PC-3 (cell line): ENCODE results near the gene ACOXL. TPM values are rescaled to one million over a fixed set of nuclear protein-coding genes. Genes with fewer than 3 reads are reported as not detected.

Experiments
- ATAC-seq: fragments of 200-7000 bp; cut with Tn5 transposase; 2 replicates; pipeline ENCODE4 v1.9.1; 2020; ENCODE audit warnings: mild to moderate bottlenecking, moderate library complexity
- BruUV-seq: library from RNA; stranded (reverse); fragments of 400-500 nt; replicated peaks from 2 replicates; lab custom pipeline; 2021; lab: Mats Ljungman, UMichigan
- CTCF ChIA-PET: fragments of 300-600 bp; sonication (Branson Sonifier 250); formaldehyde crosslinking; loops from one replicate; lab custom pipeline; 2022; ENCODE audit warnings: antibody characterized with exemption; lab: Charles Lee
- POLR2A ChIA-PET: fragments of 300-600 bp; sonication (Branson Sonifier 250); formaldehyde crosslinking; loops from one replicate; lab custom pipeline; 2022; ENCODE audit warnings: antibody characterized with exemption; ENCODE audit not compliant: unreplicated experiment; lab: Charles Lee
- DNase-seq: peaks from one replicate; pipeline ENCODE4 v3.0.0-alpha.2; 2015
- H2AFZ ChIP-seq: fragments of 300-600 bp; sonication (generic); 2 replicates; pipeline ENCODE4 v1.6.0; 2016; ENCODE audit warnings: antibody characterized with exemption, low read length
- H3F3A ChIP-seq: fragments of 300-600 bp; sonication (generic); one replicate; pipeline ENCODE4 v1.6.0; 2017; ENCODE audit warnings: antibody characterized with exemption, low read length, control low read depth, mild to moderate bottlenecking; ENCODE audit not compliant: unreplicated experiment
- H3K27ac ChIP-seq: fragments of 300-600 bp; sonication (generic); 2 replicates; pipeline ENCODE4 v1.5.1; 2016; ENCODE audit warnings: mild to moderate bottlenecking, low read length
- H3K27me3 ChIP-seq: fragments of 300-600 bp; sonication (generic); 2 replicates; pipeline ENCODE4 v1.6.1; 2016; ENCODE audit warnings: low read length, mixed read lengths
- H3K36me3 ChIP-seq: fragments of 300-600 bp; sonication (generic); 2 replicates; pipeline ENCODE4 v1.6.1; 2016; ENCODE audit warnings: low read depth, mixed run types, low read length, mixed read lengths
- H3K4me1 ChIP-seq: fragments of 300-600 bp; sonication (generic); 2 replicates; pipeline ENCODE4 v1.5.1; 2016; ENCODE audit warnings: low read length; ENCODE audit not compliant: insufficient read depth
- H3K4me2 ChIP-seq: fragments of 300-600 bp; sonication (generic); 2 replicates; pipeline ENCODE4 v1.6.0; 2016; ENCODE audit warnings: low read length
- H3K4me3 ChIP-seq: fragments of 300-600 bp; sonication (generic); 2 replicates; pipeline ENCODE4 v1.5.1; 2016; ENCODE audit warnings: mild to moderate bottlenecking, low read length, mixed read lengths
- H3K79me2 ChIP-seq: fragments of 300-600 bp; sonication (generic); 2 replicates; pipeline ENCODE4 v1.6.1; 2017; ENCODE audit warnings: low read length, mixed read lengths
- H3K9ac ChIP-seq: fragments of 300-600 bp; sonication (generic); 2 replicates; pipeline ENCODE4 v1.6.0; 2016; ENCODE audit warnings: mild to moderate bottlenecking, low read length
- H3K9me2 ChIP-seq: fragments of 300-600 bp; sonication (generic); replicated peaks from 2 replicates; pipeline ENCODE4 v1.6.1; 2016; ENCODE audit warnings: mixed run types, low read length, mixed read lengths
- H3K9me3 ChIP-seq: fragments of 300-600 bp; sonication (generic); 2 replicates; pipeline ENCODE4 v1.6.1; 2016; ENCODE audit warnings: low read length, mixed read lengths
- H4K20me1 ChIP-seq: fragments of 300-600 bp; sonication (generic); 2 replicates; pipeline ENCODE4 v1.6.1; 2016; ENCODE audit warnings: low read length, mixed read lengths
- CTCF ChIP-seq: fragments of 300-600 bp; sonication (generic); conservative IDR thresholded peaks from 2 replicates; pipeline ENCODE4 v1.5.1; 2017; ENCODE audit warnings: antibody characterized with exemption, low read depth, mild to moderate bottlenecking, low read length
- EZH2 ChIP-seq: fragments of 300-600 bp; sonication (generic); IDR thresholded peaks from one replicate; pipeline ENCODE4 v1.6.1; 2017; ENCODE audit warnings: antibody characterized with exemption, mild to moderate bottlenecking, low read length; ENCODE audit not compliant: unreplicated experiment
- EZH2phosphoT487 ChIP-seq: fragments of 300-600 bp; sonication (generic); IDR thresholded peaks from 2 replicates; pipeline ENCODE4 v1.6.1; 2018; ENCODE audit warnings: mild to moderate bottlenecking, antibody characterized with exemption, low read length, borderline replicate concordance
- intact Hi-C: fragments of 100-400 bp; cut with micrococcal nuclease; formaldehyde crosslinking; loops from 2 replicates; pipeline ENCODE4 v1.9.0; 2023
- total RNA-seq: library from RNA; depleted of rRNA; stranded (reverse); fragments of >200 nt; gene quantifications from 2 replicates; pipeline ENCODE4 v1.2.3, GENCODE V29; 2014

Gene ACOXL
- total RNA-seq, 1 experiment from 2014 or later, result 16.3 TPM

GRCh38 chr2:110812726-110813645 lies 80.6 kb downstream of the ACOXL start:
- no peak overlapping the region for H2AFZ ChIP-seq
- CTCF ChIA-PET, result interaction anchor here (0.5 to 1.2 kb wide), 2 partner anchors 12 to 320 kb away, joined by 3 to 7 read pairs; no protein-coding TSS in a partner anchor
- no peak overlapping the region for H3K9ac ChIP-seq
- H3K9me2 ChIP-seq, result no peaks in the 10 kb centered on the region
- no peaks in the 10 kb centered on the region for H4K20me1 ChIP-seq
- no peaks in the 10 kb centered on the region for H3K27me3 ChIP-seq
- TF ChIP-seq EZH2 (no peak), EZH2phosphoT487 (no peak), CTCF (no peak)
- no peak overlapping the region for H3K4me2 ChIP-seq
- BruUV-seq, result no TSS peak
- peaks cover 2% of the 10 kb centered on the region; the same call in 1 of the 2 replicates for H3K4me1 ChIP-seq
- ATAC-seq, result no peak
- no peak overlapping the region for H3K27ac ChIP-seq
- intact Hi-C loops, result loop anchor here (5.0 kb wide), 1 partner anchor 224 kb away; no protein-coding TSS in a partner anchor
- H3K9me3 ChIP-seq, result no peaks in the 10 kb centered on the region
- no peaks in the 10 kb centered on the region for H3K79me2 ChIP-seq
- POLR2A ChIA-PET, result no interaction called here
- H3K4me3 ChIP-seq, result no peak overlapping the region
- no peaks in the 10 kb centered on the region; the same call in none of the 2 replicates for H3K36me3 ChIP-seq
- DNase-seq, result no peak
- H3F3A ChIP-seq, result no peaks in the 10 kb centered on the region

- Histone ChIP-seq H3F3A (no peaks in the 10 kb centered on the region), H3K9ac (no peak overlapping the region), H3K9me3 (no peaks in the 10 kb centered on the region), H3K4me2 (no peak overlapping the region), H3K79me2 (no peaks in the 10 kb centered on the region), H3K4me3 (no peak overlapping the region), H3K27me3 (no peaks in the 10 kb centered on the region), H3K36me3 (no peaks in the 10 kb centered on the region; the same call in none of the 2 replicates), H2AFZ (no peak overlapping the region), H4K20me1 (no peaks in the 10 kb centered on the region), H3K27ac (no peak overlapping the region), H3K4me1 (peaks cover 2% of the 10 kb centered on the region; the same call in 1 of the 2 replicates), H3K9me2 (no peaks in the 10 kb centered on the region)
- DNase-seq, result no peak
- BruUV-seq, result no TSS peak
- intact Hi-C loops, result loop anchor here (5.0 kb wide), 1 partner anchor 223 kb away; no protein-coding TSS in a partner anchor
- POLR2A ChIA-PET, result no interaction called here
- ATAC-seq, result no peak
- TF ChIP-seq CTCF (no peak), EZH2 (no peak), EZH2phosphoT487 (no peak)
- CTCF ChIA-PET, result no interaction called here
Measured at GRCh38 chr2:110813896-110814295, 81.5 kb downstream of the ACOXL start.

GRCh38 chr2:110815938-110816337 lies 83.6 kb downstream of the ACOXL start:
- ATAC-seq, result no peak
- CTCF ChIA-PET, result no interaction called here
- no peaks in the 10 kb centered on the region for H4K20me1 ChIP-seq
- no peak for TF ChIP-seq EZH2
- TF ChIP-seq CTCF, result no peak
- TF ChIP-seq EZH2phosphoT487, result no peak
- no peaks in the 10 kb centered on the region for H3K9me3 ChIP-seq
- H3K4me2 ChIP-seq, result no peak overlapping the region
- peaks cover 2% of the 10 kb centered on the region; the same call in 1 of the 2 replicates for H3K4me1 ChIP-seq
- no peaks in the 10 kb centered on the region; the same call in none of the 2 replicates for H3K36me3 ChIP-seq
- no peaks in the 10 kb centered on the region for H3K79me2 ChIP-seq
- intact Hi-C loops, result no loop called here
- no TSS peak for BruUV-seq
- no peaks in the 10 kb centered on the region for H3K9me2 ChIP-seq
- no peak for DNase-seq
- no peaks in the 10 kb centered on the region for H3F3A ChIP-seq
- no peak overlapping the region for H3K27ac ChIP-seq
- H3K9ac ChIP-seq, result no peak overlapping the region
- no peak overlapping the region for H2AFZ ChIP-seq
- H3K4me3 ChIP-seq, result no peak overlapping the region
- no peaks in the 10 kb centered on the region for H3K27me3 ChIP-seq
- POLR2A ChIA-PET, result no interaction called here
